Stimulated activated naive CD4-positive, alpha-beta T cell treated with Interleukin-2 at 50 U/mL for 16 hours (primary cell): ENCODE results near the gene HOXC5.
"Not testable (repeated sequence)": the region's sequence is repeated elsewhere in the genome, so short reads cannot be mapped to it uniquely, and the experiment has no call there.

Experiments
- DNase-seq: peaks from one replicate; lab custom pipeline; 2025; lab: John Stamatoyannopoulos, UW

HOXC5 gene

DNA sequence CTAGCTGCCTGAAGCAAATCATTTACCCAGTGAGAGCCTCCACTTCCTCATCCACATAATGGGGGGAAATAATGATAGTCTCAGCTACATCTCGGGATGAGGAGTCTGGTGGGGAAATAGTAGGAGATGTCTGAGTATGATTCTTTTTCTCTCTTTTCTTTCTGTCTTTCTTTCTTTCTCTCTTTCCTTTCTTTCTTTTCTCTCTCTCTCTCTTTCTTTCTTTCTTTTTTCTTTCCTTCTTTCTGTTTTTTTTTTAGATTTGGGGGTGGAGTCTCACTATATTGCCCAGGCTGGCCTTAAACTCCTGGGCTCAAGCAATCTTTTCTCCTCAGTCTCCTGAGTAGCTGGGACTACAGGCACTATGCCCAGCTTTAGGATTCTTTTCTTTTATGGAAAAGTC lies 33.6 kb downstream of the HOXC5 start:
- DNase-seq: no peak

GRCh38 chr12:54068418-54069070 lies 35.7 kb downstream of the HOXC5 start:
- DNase-seq: no peak

- DNase-seq: no peak
These were observed 39.1 kb downstream of the HOXC5 start for GRCh38 chr12:54071942-54072341.

DNA sequence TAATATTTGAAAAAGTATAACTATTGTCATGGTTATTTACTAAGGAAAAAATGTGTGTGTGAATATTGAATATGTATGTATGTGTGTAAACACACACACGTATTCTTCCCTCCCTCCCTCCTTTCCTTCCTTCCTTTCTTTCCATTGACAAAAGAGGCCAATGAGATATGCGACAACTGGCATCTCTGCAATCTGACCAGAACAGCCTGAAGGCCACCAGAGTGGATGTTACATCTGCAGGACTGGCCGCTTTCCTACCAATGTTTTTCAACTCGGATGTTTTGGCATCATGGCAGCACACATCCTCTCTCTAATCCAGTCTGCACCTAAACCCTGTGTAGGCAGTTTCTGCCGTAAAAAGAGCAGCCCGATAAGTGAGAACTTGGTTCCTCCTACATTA lies 41.5 kb downstream of the HOXC5 start:
- no peak for DNase-seq

GRCh38 chr12:54075409-54075808 lies 42.6 kb downstream of the HOXC5 start:
- DNase-seq: no peak

- DNase-seq: no peak
These were observed 43.1 kb downstream of the HOXC5 start for GRCh38 chr12:54075974-54076373.

DNA sequence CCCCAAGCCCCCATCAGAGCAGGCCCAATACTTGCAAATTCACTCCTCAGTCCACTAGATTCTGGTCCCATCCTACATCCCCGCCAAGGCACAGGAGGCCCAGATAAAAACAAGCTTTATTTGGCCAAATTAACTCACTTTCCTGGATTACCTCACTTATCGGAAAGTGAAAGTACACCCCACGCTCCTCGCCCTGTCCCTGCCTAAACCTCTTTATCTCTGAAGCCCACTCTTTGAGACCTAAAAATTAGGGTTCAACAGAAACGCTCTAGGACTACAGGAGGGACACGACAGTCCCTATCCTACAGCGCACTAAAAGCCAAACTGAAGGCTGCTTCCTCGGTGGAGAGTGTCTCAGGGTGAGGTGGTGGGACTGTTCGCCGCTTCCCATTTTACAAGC lies 45.0 kb downstream of the HOXC5 start:
- DNase-seq: not testable (repeated sequence)

GRCh38 chr12:54079115-54079514 lies 46.3 kb downstream of the HOXC5 start:
- DNase-seq: not testable (repeated sequence)

DNA sequence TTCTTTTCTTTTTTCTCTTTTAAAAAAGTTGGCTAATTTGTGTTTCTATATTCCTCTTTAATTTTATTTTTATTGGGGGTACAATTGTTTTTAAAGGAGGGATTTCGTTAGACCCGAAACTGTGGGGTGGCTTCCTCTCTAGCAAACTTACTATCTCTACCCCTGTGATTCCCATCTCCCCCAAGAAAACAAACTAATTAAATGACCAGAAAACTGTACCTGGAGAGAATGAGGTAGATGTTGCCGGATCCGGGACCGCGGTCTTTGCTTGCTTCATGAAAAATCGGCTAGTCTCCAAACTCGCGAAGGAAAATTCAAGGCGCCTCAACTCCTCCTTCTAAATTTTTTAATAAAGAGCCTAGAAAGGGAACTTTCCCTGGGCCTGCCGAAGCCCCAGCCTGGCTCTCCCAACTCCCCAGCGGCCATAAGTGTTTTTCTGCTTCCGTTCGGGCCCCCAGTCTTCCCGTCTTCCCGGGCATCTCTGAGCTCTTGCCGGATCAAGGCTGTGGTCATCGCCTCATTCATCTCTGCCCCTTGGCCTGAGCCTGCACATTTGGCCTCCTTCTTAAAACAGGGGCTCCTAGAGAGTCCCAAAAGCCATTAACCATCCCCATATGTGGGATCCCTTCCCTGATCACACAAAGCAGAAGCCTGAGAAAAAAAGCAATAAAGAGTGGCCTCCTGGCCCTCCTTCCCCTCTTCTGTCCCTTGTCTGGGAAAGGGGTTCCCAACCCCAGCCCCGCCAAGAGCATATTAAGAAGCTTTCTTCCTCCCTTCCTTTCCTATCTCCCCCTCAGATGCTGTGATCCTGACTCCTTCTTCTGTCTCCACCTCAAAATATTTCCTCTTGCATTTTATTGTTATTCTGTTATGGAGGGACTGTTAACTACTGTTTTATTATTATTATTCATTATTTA lies 47.4 kb downstream of the HOXC5 start:
- DNase-seq: not testable (repeated sequence)

- DNase-seq: not testable (repeated sequence)
These were observed 48.2 kb downstream of the HOXC5 start for GRCh38 chr12:54081053-54081514.

DNA sequence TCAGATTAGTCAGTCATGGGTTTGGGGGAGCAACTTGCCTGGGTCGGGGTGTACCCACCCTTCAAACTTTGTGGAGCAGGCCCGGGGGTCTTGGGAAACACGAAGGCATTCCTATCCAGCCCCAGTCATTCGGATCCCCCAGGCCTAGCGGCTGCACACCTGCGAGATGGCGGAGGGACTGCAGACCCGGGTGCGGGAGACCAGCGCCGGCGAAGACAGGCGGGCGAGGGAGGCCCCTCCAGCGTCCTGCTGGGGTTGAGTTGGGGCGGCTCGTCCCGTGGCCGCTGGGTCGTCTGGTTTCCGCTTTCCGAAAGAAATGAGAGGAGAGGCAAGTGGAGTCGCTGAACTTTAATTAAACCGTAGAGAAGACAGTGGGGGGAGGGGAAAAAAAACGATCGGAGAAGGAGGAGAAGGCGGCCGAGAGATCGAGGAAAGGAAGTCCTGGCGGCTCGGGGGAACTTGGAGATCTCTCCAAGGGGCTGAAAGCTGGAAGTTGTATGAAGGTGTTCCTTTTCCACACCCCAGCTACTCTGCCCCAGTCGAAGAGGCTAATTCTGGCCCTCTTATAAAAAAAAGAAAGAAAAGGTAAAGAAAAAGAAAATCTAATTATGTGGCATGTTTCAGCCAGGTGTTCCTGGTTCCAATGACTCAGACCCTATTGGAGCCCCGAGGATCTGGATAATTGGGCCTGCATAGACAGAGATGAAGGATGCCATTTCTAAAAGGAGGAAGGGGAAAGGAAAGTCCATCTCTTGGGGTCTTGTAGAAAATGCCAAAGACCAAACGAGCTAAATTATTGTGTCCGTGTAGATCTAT lies 48.9 kb downstream of the HOXC5 start:
- DNase-seq: not testable (repeated sequence)

GRCh38 chr12:54082397-54082892 lies 49.6 kb downstream of the HOXC5 start:
- DNase-seq: peak; percentile 16
